ENCODE results near the gene YY1AP1.

GRCh38 chr1:155652951-155653350 is 35.6 kb downstream of the YY1AP1 start:
- TF ChIP-seq, protein P1, sequence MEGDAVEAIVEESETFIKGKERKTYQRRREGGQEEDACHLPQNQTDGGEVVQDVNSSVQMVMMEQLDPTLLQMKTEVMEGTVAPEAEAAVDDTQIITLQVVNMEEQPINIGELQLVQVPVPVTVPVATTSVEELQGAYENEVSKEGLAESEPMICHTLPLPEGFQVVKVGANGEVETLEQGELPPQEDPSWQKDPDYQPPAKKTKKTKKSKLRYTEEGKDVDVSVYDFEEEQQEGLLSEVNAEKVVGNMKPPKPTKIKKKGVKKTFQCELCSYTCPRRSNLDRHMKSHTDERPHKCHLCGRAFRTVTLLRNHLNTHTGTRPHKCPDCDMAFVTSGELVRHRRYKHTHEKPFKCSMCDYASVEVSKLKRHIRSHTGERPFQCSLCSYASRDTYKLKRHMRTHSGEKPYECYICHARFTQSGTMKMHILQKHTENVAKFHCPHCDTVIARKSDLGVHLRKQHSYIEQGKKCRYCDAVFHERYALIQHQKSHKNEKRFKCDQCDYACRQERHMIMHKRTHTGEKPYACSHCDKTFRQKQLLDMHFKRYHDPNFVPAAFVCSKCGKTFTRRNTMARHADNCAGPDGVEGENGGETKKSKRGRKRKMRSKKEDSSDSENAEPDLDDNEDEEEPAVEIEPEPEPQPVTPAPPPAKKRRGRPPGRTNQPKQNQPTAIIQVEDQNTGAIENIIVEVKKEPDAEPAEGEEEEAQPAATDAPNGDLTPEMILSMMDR (IDR thresholded peaks at IDR 0.05), result no peak
- no peak for TF ChIP-seq EP300 (IDR thresholded peaks at IDR 0.05)
- TF ChIP-seq POLR2A (IDR thresholded peaks at IDR 0.05), result no peak
- TF ChIP-seq POLR2AphosphoS5 (IDR thresholded peaks at IDR 0.05), result no peak
